Cardiac fibroblast (primary cell): ENCODE results near the gene YEATS4.

ENCODE experiments used
- DNase-seq, 2 donors: peaks; one replicate each; pipeline versions ENCODE4 v3.0.0 to v3.0.0-alpha.2; 2010; ENCODE audit warnings: low read depth in 2 of 2
- H3K4me3 ChIP-seq, 2 donors: replicated peaks in 1 of 2; 1 replicate in 1 of 2; 2 replicates in 1 of 2; pipeline ENCODE4 v1.5.1; 2011; ENCODE audit warnings: low read depth in 2 of 2, low read length in 2 of 2, mild to moderate bottlenecking in 2 of 2, moderate library complexity in 1 of 2
- CTCF ChIP-seq: IDR thresholded peaks from one replicate; pipeline ENCODE4 v1.5.1; 2011; ENCODE audit warnings: low read depth, mild to moderate bottlenecking, low read length, inconsistent platforms

Gene YEATS4

GRCh38 chr12:69404851-69405565 lies 45.5 kb downstream of the YEATS4 start:
- TF ChIP-seq CTCF = no peak
- peak overlapping the region in 1 of 2 donors; percentile 19 for H3K4me3 ChIP-seq
- no peak for DNase-seq

GRCh38 chr12:69405566-69405865 lies 46.0 kb downstream of the YEATS4 start:
- peak overlapping the region in 1 of 2 donors; percentile 19 for H3K4me3 ChIP-seq
- peak; percentile 92 to 98 for DNase-seq
- TF ChIP-seq CTCF = no peak

GRCh38 chr12:69406217-69406616 lies 46.7 kb downstream of the YEATS4 start:
- DNase-seq = no peak
- no peak overlapping the region for H3K4me3 ChIP-seq
- no peak for TF ChIP-seq CTCF

GRCh38 chr12:69410571-69410970 lies 51.0 kb downstream of the YEATS4 start:
- H3K4me3 ChIP-seq = no peak overlapping the region
- no peak for TF ChIP-seq CTCF
- no peak for DNase-seq

- H3K4me3 ChIP-seq = no peak overlapping the region
- DNase-seq = no peak
- no peak for TF ChIP-seq CTCF
Observed at GRCh38 chr12:69412655-69413054, 53.1 kb downstream of the YEATS4 start.

GRCh38 chr12:69415471-69416275 lies 56.1 kb downstream of the YEATS4 start:
- peak; percentile 83 for TF ChIP-seq CTCF
- peak; percentile 95 for DNase-seq
- H3K4me3 ChIP-seq = no peak overlapping the region
